Astrocyte (in vitro differentiated cells and primary cell): Measurements from ENCODE around the gene CNPPD1. TPM values are rescaled to one million over a fixed set of nuclear protein-coding genes. Genes with fewer than 3 reads are reported as not detected.

ENCODE experiments used
- DNase-seq: peaks from one replicate; pipeline ENCODE4 v3.0.0-alpha.2; 2010; ENCODE audit warnings: low read depth
- FAIRE-seq: peaks from 2 replicates; lab custom pipeline; 2011; peaks lifted over from hg19 to GRCh38; lab: Jason Lieb, UNC
- H2AFZ ChIP-seq: 2 replicates; pipeline ENCODE4 v1.6.0; 2012; ENCODE audit warnings: low read depth, low read length, inconsistent platforms
- H3K27ac ChIP-seq: 2 replicates; pipeline ENCODE4 v1.5.1; 2011; ENCODE audit warnings: low read depth, low read length, inconsistent platforms
- H3K27me3 ChIP-seq: 2 replicates; pipeline ENCODE4 v1.6.0; 2011; ENCODE audit warnings: low read length, inconsistent platforms; ENCODE audit not compliant: insufficient read depth
- H3K36me3 ChIP-seq: 2 replicates; pipeline ENCODE4 v1.5.1; 2011; ENCODE audit warnings: low read length, inconsistent platforms; ENCODE audit not compliant: insufficient read depth
- H3K4me1 ChIP-seq: 2 replicates; pipeline ENCODE4 v1.5.1; 2011; ENCODE audit warnings: low read length, inconsistent platforms; ENCODE audit not compliant: insufficient read depth
- H3K4me2 ChIP-seq: 2 replicates; pipeline ENCODE4 v1.6.0; 2012; ENCODE audit warnings: low read length, inconsistent platforms
- H3K4me3 ChIP-seq: 2 replicates; pipeline ENCODE4 v1.5.1; 2011; ENCODE audit warnings: low read depth, mild to moderate bottlenecking, low read length, inconsistent platforms; ENCODE audit not compliant: insufficient read depth
- H3K79me2 ChIP-seq: 2 replicates; pipeline ENCODE4 v1.6.0; 2012; ENCODE audit warnings: mild to moderate bottlenecking, low read length, inconsistent platforms; ENCODE audit not compliant: insufficient read depth
- H3K9ac ChIP-seq: 2 replicates; pipeline ENCODE4 v1.6.0; 2012; ENCODE audit warnings: mild to moderate bottlenecking, low read length, inconsistent platforms
- H3K9me3 ChIP-seq: 2 replicates; pipeline ENCODE4 v1.5.1; 2012; ENCODE audit warnings: low read depth, mild to moderate bottlenecking, low read length, inconsistent platforms; ENCODE audit not compliant: insufficient read depth
- H4K20me1 ChIP-seq: 2 replicates; pipeline ENCODE4 v1.6.0; 2012; ENCODE audit warnings: low read length, inconsistent platforms; ENCODE audit not compliant: insufficient read depth
- H3K27ac Mint-ChIP-seq: one replicate; pipeline ENCODE4 v1.8.0; 2021; ENCODE audit warnings: mild to moderate bottlenecking, mixed read lengths; ENCODE audit not compliant: unreplicated experiment
- H3K27me3 Mint-ChIP-seq: one replicate; pipeline ENCODE4 v1.8.0; 2021; ENCODE audit warnings: low read depth, mixed read lengths; ENCODE audit not compliant: unreplicated experiment
- H3K36me3 Mint-ChIP-seq: one replicate; pipeline ENCODE4 v1.8.0; 2021; ENCODE audit warnings: low read depth, mixed read lengths; ENCODE audit not compliant: unreplicated experiment
- H3K4me1 Mint-ChIP-seq: one replicate; pipeline ENCODE4 v1.8.0; 2021; ENCODE audit warnings: low read depth, mixed read lengths; ENCODE audit not compliant: unreplicated experiment
- H3K4me3 Mint-ChIP-seq: one replicate; pipeline ENCODE4 v1.8.0; 2021; ENCODE audit warnings: mild to moderate bottlenecking, moderate library complexity, mixed read lengths; ENCODE audit not compliant: unreplicated experiment
- H3K9me3 Mint-ChIP-seq: one replicate; pipeline ENCODE4 v1.8.0; 2021; ENCODE audit warnings: mild to moderate bottlenecking, mixed read lengths; ENCODE audit not compliant: unreplicated experiment
- CTCF ChIP-seq: IDR thresholded peaks from 2 replicates; pipeline ENCODE4 v1.5.1; 2011; ENCODE audit warnings: low read depth, mild to moderate bottlenecking, inconsistent platforms, low read length, moderate library complexity; ENCODE audit not compliant: insufficient read depth
- EZH2 ChIP-seq: IDR thresholded peaks from 2 replicates; pipeline ENCODE4 v1.6.1; 2012; ENCODE audit warnings: mild to moderate bottlenecking, low read length, inconsistent platforms; ENCODE audit not compliant: insufficient read depth
- total RNA-seq: library from RNA; stranded (reverse); gene quantifications from 2 replicates; pipeline ENCODE4 v1.2.1, GENCODE V29; 2021

CNPPD1 gene
- total RNA-seq, 1 donor from 2014 or later, result 28.1 TPM

GRCh38 chr2:219184121-219184520, 7.4 kb upstream of the CNPPD1 start:
- Histone ChIP-seq H3K4me2 (no peak overlapping the region), H3K79me2 (peaks cover 21% of the 10 kb centered on the region), H3K27me3 (no peaks in the 10 kb centered on the region), H4K20me1 (peaks cover 29% of the 10 kb centered on the region), H3K9me3 (no peaks in the 10 kb centered on the region), H3K9ac (no peak overlapping the region), H3K4me1 (peaks cover 3% of the 10 kb centered on the region), H3K4me3 (no peak overlapping the region), H3K36me3 (peaks cover 30% of the 10 kb centered on the region), H3K27ac (no peak overlapping the region), H2AFZ (no peak overlapping the region)
- Mint-ChIP-seq H3K4me1 (peaks cover 3% of the 10 kb centered on the region), H3K27ac (no peak overlapping the region), H3K36me3 (peaks cover 16% of the 10 kb centered on the region), H3K9me3 (peaks cover under 1% of the 10 kb centered on the region), H3K4me3 (no peak overlapping the region), H3K27me3 (no peaks in the 10 kb centered on the region)
- TF ChIP-seq CTCF, result no peak
- TF ChIP-seq EZH2, result no peak
- DNase-seq, result no peak
- no peak for FAIRE-seq

GRCh38 chr2:219183151-219183772, 6.5 kb upstream of the CNPPD1 start:
- peaks cover 9% of the 10 kb centered on the region for H3K4me1 ChIP-seq
- no peak overlapping the region for H3K27ac ChIP-seq
- H3K27ac Mint-ChIP-seq, result no peak overlapping the region
- no peak overlapping the region for H2AFZ ChIP-seq
- peaks cover 1% of the 10 kb centered on the region for H3K9me3 Mint-ChIP-seq
- FAIRE-seq, result no peak
- H3K4me1 Mint-ChIP-seq, result peaks cover 3% of the 10 kb centered on the region
- H3K4me2 ChIP-seq, result no peak overlapping the region
- H3K27me3 Mint-ChIP-seq, result no peaks in the 10 kb centered on the region
- DNase-seq, result no peak
- peaks cover 27% of the 10 kb centered on the region for H3K79me2 ChIP-seq
- peaks cover 16% of the 10 kb centered on the region for H3K36me3 Mint-ChIP-seq
- H3K4me3 ChIP-seq, result no peak overlapping the region
- TF ChIP-seq CTCF, result no peak
- TF ChIP-seq EZH2, result no peak
- no peak overlapping the region for H3K4me3 Mint-ChIP-seq
- no peaks in the 10 kb centered on the region for H3K27me3 ChIP-seq
- peaks cover 30% of the 10 kb centered on the region for H3K36me3 ChIP-seq
- H4K20me1 ChIP-seq, result peaks cover 34% of the 10 kb centered on the region
- H3K9ac ChIP-seq, result no peak overlapping the region
- H3K9me3 ChIP-seq, result no peaks in the 10 kb centered on the region
